Body of pancreas (tissue), 4 donors: Measurements from ENCODE around the gene ARSB.

Experiments
- CTCF ChIP-seq, 7 experiments: fragments of 450-650 bp in 4 of 7; fragments of 200-600 bp in 3 of 7; sonication (generic) in 3 of 7; IDR thresholded peaks; one replicate each; pipeline ENCODE4 v1.5.1; 2016 to 2019; ENCODE audit warnings: antibody characterized with exemption in 7 of 7
- POLR2A ChIP-seq, 3 donors: fragments of 450-650 bp; IDR thresholded peaks; one replicate each; pipeline ENCODE4 v1.6.1; 2016; ENCODE audit warnings: antibody characterized with exemption in 3 of 3, mild to moderate bottlenecking in 2 of 3

DNA sequence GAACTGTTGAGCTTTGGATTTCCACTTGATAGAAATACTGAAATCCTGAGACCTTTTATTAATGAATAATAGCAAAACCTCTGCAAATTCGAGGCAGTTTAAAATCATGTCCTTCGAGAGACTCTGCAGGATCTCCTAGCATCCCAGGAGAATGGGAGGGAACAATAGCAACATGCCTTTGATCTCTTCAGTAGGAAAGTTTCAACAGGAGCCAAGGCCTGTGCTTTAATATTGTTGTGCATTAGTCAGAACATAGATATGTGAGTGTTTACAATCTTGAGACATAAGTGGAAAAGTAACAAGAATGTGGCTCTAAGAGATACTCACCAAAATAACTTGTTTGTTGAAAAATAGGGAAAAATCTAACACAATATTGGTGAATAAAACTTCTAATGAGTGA lies 253.2 kb downstream of the ARSB start:
- no peak for TF ChIP-seq POLR2A (IDR thresholded peaks at IDR 0.05)
- no peak for TF ChIP-seq CTCF (IDR thresholded peaks at IDR 0.05)
